AG09319 (cell line): ENCODE results near the gene TPSB2.
"Not testable (repeated sequence)": the region's sequence is repeated elsewhere in the genome, so short reads cannot be mapped to it uniquely, and the experiment has no call there.

Experiments
- DNase-seq: peaks from one replicate; pipeline ENCODE4 v3.0.0-alpha.2; 2010; ENCODE audit warnings: low read depth; ENCODE audit errors: extremely low read depth
- CTCF ChIP-seq: IDR thresholded peaks from 2 replicates; pipeline ENCODE4 v1.5.1; 2011; ENCODE audit warnings: low read depth, mild to moderate bottlenecking, inconsistent platforms, low read length, moderate library complexity

The TPSB2 gene

GRCh38 chr16:1245452-1246020 lies 15.6 kb upstream of the TPSB2 start:
- no peak for DNase-seq
- TF ChIP-seq CTCF, result no peak

- no peak for TF ChIP-seq CTCF
- no peak for DNase-seq
Observed at GRCh38 chr16:1244881-1245280, 14.9 kb upstream of the TPSB2 start.

GRCh38 chr16:1243907-1244850 lies 14.2 kb upstream of the TPSB2 start:
- not testable (repeated sequence) for DNase-seq

DNA sequence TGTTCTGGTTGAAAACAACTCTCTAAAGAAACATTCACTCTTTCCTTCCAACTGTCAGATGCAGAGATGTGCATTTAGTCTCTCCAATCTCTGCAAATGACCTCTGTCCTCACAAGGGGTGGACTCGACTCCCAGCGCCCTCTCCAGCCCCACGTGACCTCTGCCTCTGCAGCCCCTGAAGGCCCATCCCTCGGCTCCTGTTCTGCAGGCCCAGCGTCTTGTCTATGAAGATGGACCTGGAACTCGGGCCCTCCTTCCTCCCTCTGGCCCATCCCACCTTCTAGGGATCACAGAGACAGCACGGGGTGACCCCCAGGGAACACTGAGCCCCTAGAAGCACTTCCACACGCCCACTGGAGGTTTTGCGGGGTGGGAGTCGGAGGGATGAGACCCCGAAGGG lies 13.4 kb upstream of the TPSB2 start:
- DNase-seq, result not testable (repeated sequence)

DNA sequence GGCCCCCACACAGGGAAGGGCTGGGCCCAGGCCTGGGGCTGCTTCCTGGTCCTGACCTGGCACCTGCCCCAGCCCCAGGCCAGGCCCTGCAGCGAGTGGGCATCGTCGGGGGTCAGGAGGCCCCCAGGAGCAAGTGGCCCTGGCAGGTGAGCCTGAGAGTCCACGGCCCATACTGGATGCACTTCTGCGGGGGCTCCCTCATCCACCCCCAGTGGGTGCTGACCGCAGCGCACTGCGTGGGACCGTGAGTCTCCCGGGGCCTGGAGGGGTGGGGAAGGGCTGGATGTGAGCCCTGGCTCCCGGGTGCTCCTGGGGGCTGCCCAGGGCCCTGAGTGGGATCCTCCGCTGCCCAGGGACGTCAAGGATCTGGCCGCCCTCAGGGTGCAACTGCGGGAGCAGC lies 11.1 kb upstream of the TPSB2 start:
- DNase-seq, result not testable (repeated sequence)

- not testable (repeated sequence) for DNase-seq
Observed at GRCh38 chr16:1240436-1240835, 10.5 kb upstream of the TPSB2 start, which contains the start of gene TPSAB1. Gene TPSAB1, plus strand, starts transcription at chr16:1240705. Its CDS starts 234 bp downstream, at chr16:1240939.

DNA sequence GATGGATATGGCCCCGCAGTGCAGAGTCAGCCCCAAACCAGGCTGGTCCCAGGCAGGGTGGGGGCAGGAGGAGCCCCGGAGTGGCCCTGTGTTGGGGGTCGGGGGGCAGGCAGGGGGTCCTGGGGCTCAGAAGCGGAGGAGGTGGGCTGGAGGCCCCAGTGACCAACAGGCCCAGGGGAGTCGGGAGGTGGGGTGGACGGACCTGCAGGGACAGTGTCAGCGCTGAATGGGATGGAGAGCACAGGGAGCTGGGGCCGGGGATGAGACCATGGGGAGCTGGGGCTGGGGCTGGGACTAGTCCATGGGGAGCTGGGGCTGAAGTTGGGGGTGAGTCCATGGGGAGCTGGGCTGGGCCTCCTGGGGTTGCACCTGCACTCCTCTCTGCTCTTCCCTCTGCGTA lies 9.6 kb upstream of the TPSB2 start:
- DNase-seq, result not testable (repeated sequence)

GRCh38 chr16:1238909-1239308 lies 8.9 kb upstream of the TPSB2 start:
- not testable (repeated sequence) for DNase-seq

- no peak for TF ChIP-seq CTCF
- no peak for DNase-seq
Observed at GRCh38 chr16:1237990-1238389, 8.0 kb upstream of the TPSB2 start.

GRCh38 chr16:1236659-1237058 lies 6.7 kb upstream of the TPSB2 start:
- not testable (repeated sequence) for DNase-seq

DNA sequence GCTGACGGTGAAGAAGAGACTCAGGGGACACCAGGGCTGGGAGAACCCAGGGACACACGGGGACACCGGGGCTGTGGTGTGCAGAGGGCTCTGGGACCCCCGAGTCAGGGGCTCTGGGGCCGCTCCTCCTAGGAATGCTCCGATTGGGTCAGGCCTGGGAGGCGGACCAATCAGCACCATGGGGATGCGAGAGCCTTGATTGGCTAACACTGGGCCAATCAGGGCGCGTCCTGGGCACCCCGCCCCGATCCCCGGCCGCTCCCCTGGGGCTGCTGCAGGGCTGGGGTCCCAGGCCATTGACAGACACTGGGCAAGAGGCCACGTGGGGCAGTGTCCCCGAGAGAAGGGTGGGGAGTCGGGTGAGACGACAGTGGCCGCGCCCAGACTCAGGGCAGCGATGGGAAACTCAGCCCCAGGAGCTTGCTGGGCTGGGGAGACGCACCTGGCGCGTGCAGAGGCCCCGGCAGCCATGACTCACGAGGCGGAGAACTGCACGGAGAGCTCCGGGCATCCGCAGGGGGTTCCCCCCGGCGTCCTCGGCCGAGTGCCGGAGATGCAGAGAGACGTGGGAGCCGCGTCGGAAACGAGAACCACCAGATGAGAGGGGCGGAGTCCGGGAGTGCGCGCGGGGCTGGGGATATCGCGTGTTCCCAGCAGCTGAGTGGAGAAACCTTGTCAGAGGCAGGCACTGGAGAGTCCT lies 2.2 kb upstream of the TPSB2 start:
- not testable (repeated sequence) for DNase-seq

DNA sequence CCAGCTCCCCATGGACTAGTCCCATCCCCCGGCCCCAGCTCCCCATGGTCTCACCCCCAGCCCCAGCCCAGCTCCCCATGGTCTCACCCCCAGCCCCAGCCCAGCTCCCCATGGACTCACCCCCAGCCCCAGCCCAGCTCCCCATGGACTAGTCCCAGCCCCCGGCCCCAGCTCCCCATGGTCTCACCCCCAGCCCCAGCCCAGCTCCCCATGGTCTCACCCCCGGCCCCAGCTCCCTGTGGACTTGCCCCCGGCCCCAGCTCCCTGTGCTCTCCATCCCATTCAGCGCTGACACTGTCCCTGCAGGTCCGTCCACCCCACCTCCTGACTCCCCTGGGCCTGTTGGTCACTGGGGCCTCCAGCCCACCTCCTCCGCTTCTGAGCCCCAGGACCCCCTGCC lies 1.3 kb upstream of the TPSB2 start:
- DNase-seq, result not testable (repeated sequence)

DNA sequence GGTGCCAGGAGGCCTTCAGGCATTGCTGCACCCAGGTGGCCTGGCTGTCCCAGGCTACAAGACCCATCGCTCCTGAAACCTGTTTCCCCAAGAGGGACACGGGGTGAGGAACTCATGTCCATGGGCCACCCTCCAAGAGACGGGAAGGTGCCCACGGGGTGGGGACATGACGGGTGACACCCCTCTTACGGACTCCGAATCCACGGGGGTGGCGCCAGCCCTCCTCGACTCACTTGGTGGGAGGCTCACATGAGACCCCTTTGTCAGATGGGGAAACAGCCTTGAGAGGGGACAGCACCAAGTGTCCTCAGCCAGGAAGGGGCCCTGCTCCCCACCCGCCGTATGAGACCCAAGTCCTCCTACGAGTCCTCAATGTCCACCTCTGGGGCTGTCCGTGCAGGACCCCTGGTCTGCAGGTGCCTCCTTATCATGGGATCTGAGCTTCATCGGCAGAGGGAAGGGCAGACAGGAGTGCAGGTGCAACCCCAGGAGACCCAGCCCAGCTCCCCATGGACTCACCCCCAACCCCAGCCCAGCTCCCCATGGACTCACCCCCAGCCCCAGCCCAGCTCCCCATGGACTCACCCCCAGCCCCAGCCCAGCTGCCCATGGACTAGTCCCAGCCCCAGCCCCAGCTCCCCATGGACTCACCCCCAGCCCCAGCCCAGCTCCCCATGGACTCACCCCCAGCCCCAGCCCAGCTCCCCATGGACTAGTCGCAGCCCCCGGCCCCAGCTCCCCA lies 658 bp upstream of the TPSB2 start:
- DNase-seq, result not testable (repeated sequence)

- DNase-seq, result not testable (repeated sequence)
Observed at GRCh38 chr16:1229476-1229875, 508 bp downstream of the TPSB2 start.

- DNase-seq, result not testable (repeated sequence)
Observed at GRCh38 chr16:1228227-1228626, 1.8 kb downstream of the TPSB2 start.

- not testable (repeated sequence) for DNase-seq
Observed at GRCh38 chr16:1226692-1227091, 3.3 kb downstream of the TPSB2 start.
